ENCODE results near the gene LRP11.
"Not testable (repeated sequence)": the region's sequence is repeated elsewhere in the genome, so short reads cannot be mapped to it uniquely, and the experiment has no call there.

The LRP11 gene

GRCh38 chr6:149863698-149864577 lies at the start of gene LRP11:
TSS of gene LRP11 (minus strand) at chr6:149864359. CDS start at chr6:149864020, 339 bp downstream.
- DNase-seq (ENCODE audit: low read depth in 2 of 2): peak; percentile 54 to 58

- no peak for DNase-seq (ENCODE audit: low read depth in 2 of 2)
These were observed 49.5 kb upstream of the LRP11 start for GRCh38 chr6:149913540-149914240.

- no peak for DNase-seq (ENCODE audit: low read depth in 2 of 2)
These were observed 48.9 kb upstream of the LRP11 start for GRCh38 chr6:149913085-149913484.

GRCh38 chr6:149912680-149913079 lies 48.5 kb upstream of the LRP11 start:
- DNase-seq (ENCODE audit: low read depth in 2 of 2): not testable (repeated sequence)

- DNase-seq (ENCODE audit: low read depth in 2 of 2): no peak
These were observed 46.6 kb upstream of the LRP11 start for GRCh38 chr6:149910721-149911151.

GRCh38 chr6:149909701-149910470 lies 45.7 kb upstream of the LRP11 start:
- DNase-seq (ENCODE audit: low read depth in 2 of 2): no peak

GRCh38 chr6:149908480-149908879 lies 44.3 kb upstream of the LRP11 start:
- not testable (repeated sequence) for DNase-seq (ENCODE audit: low read depth in 2 of 2)

- DNase-seq (ENCODE audit: low read depth in 2 of 2): no peak
These were observed 43.2 kb upstream of the LRP11 start for GRCh38 chr6:149907317-149907716.

- DNase-seq (ENCODE audit: low read depth in 2 of 2): no peak
These were observed 42.2 kb upstream of the LRP11 start for GRCh38 chr6:149906405-149906804.

GRCh38 chr6:149905911-149906371 lies 41.8 kb upstream of the LRP11 start:
- no peak for DNase-seq (ENCODE audit: low read depth in 2 of 2)

- DNase-seq (ENCODE audit: low read depth in 2 of 2): no peak
These were observed 41.3 kb upstream of the LRP11 start for GRCh38 chr6:149905371-149905910.

GRCh38 chr6:149904661-149905370 lies 40.7 kb upstream of the LRP11 start:
- no peak for DNase-seq (ENCODE audit: low read depth in 2 of 2)

- no peak for DNase-seq (ENCODE audit: low read depth in 2 of 2)
These were observed 39.9 kb upstream of the LRP11 start for GRCh38 chr6:149903938-149904611.

- no peak for DNase-seq (ENCODE audit: low read depth in 2 of 2)
These were observed 37.4 kb upstream of the LRP11 start for GRCh38 chr6:149901444-149902140.

GRCh38 chr6:149900620-149901443 lies 36.7 kb upstream of the LRP11 start:
- no peak for DNase-seq (ENCODE audit: low read depth in 2 of 2)

GRCh38 chr6:149899926-149900619 lies 35.9 kb upstream of the LRP11 start:
- no peak for DNase-seq (ENCODE audit: low read depth in 2 of 2)

GRCh38 chr6:149899486-149899885 lies 35.3 kb upstream of the LRP11 start:
- no peak for DNase-seq (ENCODE audit: low read depth in 2 of 2)

- no peak for DNase-seq (ENCODE audit: low read depth in 2 of 2)
These were observed 34.8 kb upstream of the LRP11 start for GRCh38 chr6:149898966-149899365.
